GM18505 (cell line): Measurements from ENCODE around the gene ZMYM4.

Experiments used
- ATAC-seq: cut with Tn5 transposase; IDR thresholded peaks from one replicate; pipeline ENCODE4 v1.9.1; 2021; ENCODE audit not compliant: unreplicated experiment
- POLR2A ChIP-seq: IDR thresholded peaks from 4 replicates; pipeline ENCODE4 v1.6.1; 2011; ENCODE audit warnings: borderline replicate concordance; ENCODE audit not compliant: insufficient read depth, insufficient read length; ENCODE audit errors: extremely low read depth

Gene ZMYM4

GRCh38 chr1:35261412-35262120, 6.9 kb upstream of the ZMYM4 start:
- ATAC-seq = no peak
- TF ChIP-seq POLR2A = no peak

- no peak for TF ChIP-seq POLR2A
- ATAC-seq = no peak
These were observed 4.5 kb upstream of the ZMYM4 start for GRCh38 chr1:35264035-35264434.

DNA sequence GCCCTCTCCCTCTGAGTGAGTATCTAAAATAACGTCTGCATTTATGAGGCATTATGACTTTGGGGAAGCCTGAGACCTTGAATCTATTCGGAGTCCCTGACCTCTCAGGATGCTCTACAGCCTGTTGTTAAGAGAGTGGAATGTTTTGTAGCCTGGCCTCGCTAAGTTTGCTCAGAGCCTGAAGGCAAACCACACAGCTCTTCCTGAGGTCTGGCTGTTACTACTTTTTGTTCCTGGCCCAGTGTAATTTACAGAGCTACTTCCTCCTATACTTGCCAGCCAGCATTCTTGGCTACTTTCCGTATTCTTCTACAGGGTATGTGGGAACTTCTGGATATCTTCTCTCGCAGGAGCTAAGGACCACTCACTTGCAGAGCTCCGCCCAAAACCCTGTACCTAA, 3.6 kb upstream of the ZMYM4 start:
- TF ChIP-seq POLR2A = no peak
- no peak for ATAC-seq

- TF ChIP-seq POLR2A = no peak
- no peak for ATAC-seq
These were observed 2.2 kb upstream of the ZMYM4 start for GRCh38 chr1:35266306-35266705.

- no peak for TF ChIP-seq POLR2A
- ATAC-seq = no peak
These were observed 886 bp downstream of the ZMYM4 start for GRCh38 chr1:35269201-35269988.

- ATAC-seq = no peak
- TF ChIP-seq POLR2A = no peak
These were observed 1.4 kb downstream of the ZMYM4 start for GRCh38 chr1:35269989-35270289.

- TF ChIP-seq POLR2A = no peak
- ATAC-seq = no peak
These were observed 2.3 kb downstream of the ZMYM4 start for GRCh38 chr1:35270836-35271235.

GRCh38 chr1:35274197-35274596, 5.7 kb downstream of the ZMYM4 start:
- no peak for ATAC-seq
- TF ChIP-seq POLR2A = no peak

DNA sequence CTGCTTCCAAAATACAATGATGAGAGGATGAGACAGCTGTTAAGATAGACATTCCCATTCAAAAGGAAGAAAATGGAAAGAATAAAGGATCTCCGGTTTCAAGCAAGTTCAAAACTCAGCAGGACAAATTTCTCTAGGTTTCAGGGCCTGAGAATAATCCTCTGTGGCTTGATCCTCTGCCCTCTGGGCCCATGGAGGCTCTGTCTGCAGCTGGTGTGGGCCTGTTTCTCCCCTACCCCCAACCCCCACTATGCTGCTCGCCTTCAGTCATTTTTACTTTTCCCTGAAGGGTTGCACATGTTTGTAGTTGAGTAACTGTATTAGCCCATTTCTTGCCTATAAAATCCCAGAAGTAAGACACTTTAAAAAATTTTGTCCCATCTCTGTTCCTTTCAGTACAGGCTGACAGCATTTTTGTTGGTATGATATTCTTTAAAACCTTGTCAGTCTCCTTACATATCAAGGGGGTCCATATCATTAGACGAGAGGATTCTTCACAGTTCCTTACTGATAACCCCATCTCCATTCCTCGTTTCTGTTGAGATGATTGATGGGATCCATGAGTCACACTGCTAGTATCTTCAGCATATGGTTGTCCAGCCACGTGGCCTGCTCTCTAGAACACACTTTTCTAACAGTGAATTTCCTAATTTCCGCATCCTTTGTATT, 10.5 kb downstream of the ZMYM4 start:
- TF ChIP-seq POLR2A = no peak
- no peak for ATAC-seq

DNA sequence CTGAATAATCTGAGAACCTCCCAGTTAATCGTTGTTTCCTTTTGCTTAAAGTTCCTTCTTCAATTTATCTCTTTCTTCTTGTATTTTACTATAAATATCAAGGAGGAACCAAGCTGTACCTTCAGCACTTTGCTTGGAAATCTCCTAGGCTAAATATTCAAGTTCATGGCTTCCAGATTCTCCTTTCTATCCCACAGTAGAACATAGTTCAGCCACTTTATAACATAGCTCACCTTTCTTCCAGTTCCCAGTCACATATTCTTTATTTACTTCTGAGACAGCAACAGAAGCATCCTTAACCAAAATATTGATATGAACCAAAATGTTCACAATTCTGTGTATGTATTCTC, 11.0 kb downstream of the ZMYM4 start:
- no peak for ATAC-seq
- TF ChIP-seq POLR2A = no peak

DNA sequence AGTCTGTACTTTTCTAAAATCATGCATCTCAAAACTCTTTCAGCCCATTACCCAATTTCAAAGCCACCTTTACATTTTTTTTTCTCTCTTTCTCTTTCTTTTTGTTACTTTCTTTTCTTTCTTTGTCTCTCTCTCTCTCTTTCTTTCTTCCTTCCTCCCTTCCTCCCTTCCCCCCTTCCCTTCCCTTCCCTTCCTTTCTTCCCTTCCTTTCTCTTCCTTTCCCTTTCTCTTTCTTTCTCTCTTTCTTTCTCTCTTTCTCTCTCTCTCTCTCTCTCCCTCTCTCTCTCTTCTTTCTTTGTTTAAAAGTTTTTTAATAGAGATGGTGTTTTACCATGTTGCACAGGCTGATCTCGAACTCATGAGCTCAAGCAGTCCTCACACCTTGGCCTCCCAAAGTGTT, 11.5 kb downstream of the ZMYM4 start:
- ATAC-seq = no peak
- no peak for TF ChIP-seq POLR2A

GRCh38 chr1:35281565-35281964, 13.1 kb downstream of the ZMYM4 start:
- TF ChIP-seq POLR2A = no peak
- ATAC-seq = no peak

DNA sequence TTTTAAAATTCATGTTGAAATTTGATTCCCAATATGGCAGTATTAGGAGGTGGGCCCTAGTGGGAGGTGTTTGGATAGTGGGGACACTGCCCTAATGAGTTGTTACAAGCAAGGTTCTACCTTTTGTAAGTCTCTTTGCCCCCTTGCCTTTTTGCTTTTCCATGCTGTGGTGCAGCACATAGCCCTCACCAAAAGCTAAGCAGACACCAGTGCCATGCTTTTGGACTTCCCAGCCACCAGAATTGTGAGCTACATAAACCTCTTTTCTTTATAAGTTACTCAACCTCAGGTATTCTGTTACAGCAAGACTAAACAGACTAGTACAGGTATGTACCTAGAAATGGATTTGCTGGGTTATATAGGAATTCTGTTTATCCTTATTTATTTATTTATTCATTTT, 13.7 kb downstream of the ZMYM4 start:
- ATAC-seq = no peak
- no peak for TF ChIP-seq POLR2A

DNA sequence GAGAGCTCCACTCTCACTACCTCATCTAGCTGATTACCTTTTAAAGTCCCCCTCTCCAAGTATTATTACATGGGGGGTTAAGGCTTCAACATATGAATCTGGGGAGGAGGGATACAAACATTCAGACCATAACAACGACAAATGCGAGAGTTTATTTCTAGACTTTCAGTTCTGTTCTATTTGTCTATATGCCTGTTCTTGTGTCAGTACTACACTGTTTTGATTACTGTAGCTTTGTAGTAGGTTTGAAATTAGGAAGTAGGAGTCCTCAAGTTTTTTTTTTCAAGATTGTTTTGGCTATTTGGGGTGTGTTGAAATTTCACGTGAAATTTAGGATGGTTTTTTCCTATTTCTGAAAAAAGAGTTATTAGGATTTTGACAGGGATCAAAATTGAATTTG, 16.3 kb downstream of the ZMYM4 start:
- no peak for ATAC-seq
- TF ChIP-seq POLR2A = no peak

DNA sequence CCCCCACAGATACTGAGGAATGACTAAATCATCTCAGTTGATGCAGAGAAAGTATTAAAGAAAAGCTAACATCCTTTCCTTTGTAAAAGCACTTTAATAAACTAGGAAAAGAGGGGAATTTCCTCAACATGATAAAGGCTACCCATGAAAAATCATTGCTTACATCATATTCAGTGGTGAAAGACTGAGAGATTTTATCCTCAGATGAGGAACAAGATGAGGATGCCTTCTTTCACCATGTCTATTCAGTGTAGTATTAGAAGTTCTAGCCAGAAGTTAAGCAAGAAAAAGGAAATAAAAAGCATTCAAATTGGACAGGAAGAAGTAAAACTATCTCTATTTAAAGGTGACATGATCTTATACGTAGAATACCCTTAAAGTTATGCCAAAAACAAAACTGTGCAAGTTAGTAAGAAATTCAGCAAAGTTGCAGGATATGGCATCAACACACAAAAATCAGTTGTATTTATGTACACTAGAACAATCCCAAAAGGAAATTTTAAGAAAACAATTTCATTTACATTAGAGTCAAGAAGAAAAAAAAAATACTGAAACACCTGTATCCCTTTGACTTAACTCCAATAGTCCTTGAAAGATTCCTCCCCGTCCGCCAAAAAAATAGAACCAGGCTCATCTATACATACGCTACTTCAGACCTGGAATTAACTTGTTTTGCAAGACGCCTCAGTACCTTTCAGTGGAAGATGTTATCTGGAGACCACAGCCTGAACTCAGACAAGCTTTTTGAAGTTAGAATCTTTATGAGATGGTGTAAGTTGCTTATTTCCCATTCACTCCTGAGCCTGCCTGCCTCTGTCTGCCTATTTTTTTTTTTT, 17.5 kb downstream of the ZMYM4 start:
- no peak for ATAC-seq
- TF ChIP-seq POLR2A = no peak
